ENCODE results near the gene PDE11A. TPM values are rescaled to one million over a fixed set of nuclear protein-coding genes. Genes with fewer than 3 reads are reported as not detected.

Gene PDE11A
- total and polyA plus RNA-seq, 2 of the 13 experiments (the other 11 are each of a cell fraction or from before 2014, with no cell fraction given), result 1.2 to 1.7 TPM

DNA sequence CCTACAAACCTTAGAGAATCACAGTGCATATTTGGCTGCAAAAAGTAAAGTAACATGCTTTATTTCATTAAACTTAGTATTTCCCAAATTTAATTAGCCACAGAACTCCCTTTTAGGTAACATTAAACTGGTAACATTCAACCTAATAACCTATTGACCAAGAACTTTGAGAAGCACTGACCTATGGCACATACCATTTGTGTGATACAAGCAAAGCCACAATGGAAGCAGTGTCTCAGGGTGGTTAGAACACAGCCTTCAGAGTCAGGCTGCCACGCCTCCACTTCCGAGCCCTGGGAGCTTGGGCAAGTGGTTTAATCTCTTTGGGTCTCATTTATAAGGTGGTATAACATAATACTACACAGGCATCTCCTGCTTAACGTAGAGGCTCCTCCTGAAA, 301.4 kb downstream of the PDE11A start (continued):
- TF ChIP-seq HNF4G (IDR thresholded peaks at IDR 0.05; ENCODE audit: borderline replicate concordance, low read depth, low read length) (peak; percentile 44; the same call in 1 of the 2 replicates), HNF4G (CRISPR knock-in tag; IDR thresholded peaks at IDR 0.05; ENCODE audit: borderline replicate concordance, low read depth) (no peak), ELF4 (CRISPR knock-in tag; IDR thresholded peaks at IDR 0.05; ENCODE audit: borderline replicate concordance) (no peak), CEBPB (IDR thresholded peaks at IDR 0.05; ENCODE audit: borderline replicate concordance, low read depth, low read length) (peak; percentile 31; the same call in 1 of the 2 replicates), POGZ (CRISPR knock-in tag; IDR thresholded peaks at IDR 0.05) (no peak), HCFC1 (IDR thresholded peaks at IDR 0.05; ENCODE audit: low read depth, low read length) (no peak), RBFOX2 (IDR thresholded peaks at IDR 0.05; ENCODE audit: low read depth, low read length) (no peak), MED1 (CRISPR knock-in tag; IDR thresholded peaks at IDR 0.05) (0 out of 2 replicates have a peak, but pooled peaks have one; percentile 24), RFX3 (CRISPR knock-in tag; IDR thresholded peaks at IDR 0.05) (no peak), ATF1 (CRISPR knock-in tag; IDR thresholded peaks at IDR 0.05) (no peak), JUND (CRISPR knock-in tag; IDR thresholded peaks at IDR 0.05) (peak; percentile 55; the same call in 1 of the 2 replicates), NR2F2 (IDR thresholded peaks at IDR 0.05; ENCODE audit: borderline replicate concordance, low read depth) (peak; percentile 88), ZNF792 (CRISPR knock-in tag; IDR thresholded peaks at IDR 0.05) (no peak), ZFP41 (CRISPR knock-in tag; IDR thresholded peaks at IDR 0.05; ENCODE audit: borderline replicate concordance) (no peak), ZNF879 (CRISPR knock-in tag; IDR thresholded peaks at IDR 0.05) (no peak), NR2F6 (IDR thresholded peaks at IDR 0.05) (peak; percentile 84), NR2F6 (CRISPR knock-in tag; IDR thresholded peaks at IDR 0.05) (peak; percentile 91), SP5 (CRISPR knock-in tag; IDR thresholded peaks at IDR 0.05; ENCODE audit: borderline replicate concordance, low read depth) (peak; percentile 94), RFX5 (IDR thresholded peaks at IDR 0.05; ENCODE audit: low read depth, low read length) (no peak)
- TF ChIP-seq, protein P1, sequence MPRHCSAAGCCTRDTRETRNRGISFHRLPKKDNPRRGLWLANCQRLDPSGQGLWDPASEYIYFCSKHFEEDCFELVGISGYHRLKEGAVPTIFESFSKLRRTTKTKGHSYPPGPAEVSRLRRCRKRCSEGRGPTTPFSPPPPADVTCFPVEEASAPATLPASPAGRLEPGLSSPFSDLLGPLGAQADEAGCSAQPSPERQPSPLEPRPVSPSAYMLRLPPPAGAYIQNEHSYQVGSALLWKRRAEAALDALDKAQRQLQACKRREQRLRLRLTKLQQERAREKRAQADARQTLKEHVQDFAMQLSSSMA (CRISPR knock-in tag; IDR thresholded peaks at IDR 0.05), result no peak
- TF ChIP-seq, protein P2, sequence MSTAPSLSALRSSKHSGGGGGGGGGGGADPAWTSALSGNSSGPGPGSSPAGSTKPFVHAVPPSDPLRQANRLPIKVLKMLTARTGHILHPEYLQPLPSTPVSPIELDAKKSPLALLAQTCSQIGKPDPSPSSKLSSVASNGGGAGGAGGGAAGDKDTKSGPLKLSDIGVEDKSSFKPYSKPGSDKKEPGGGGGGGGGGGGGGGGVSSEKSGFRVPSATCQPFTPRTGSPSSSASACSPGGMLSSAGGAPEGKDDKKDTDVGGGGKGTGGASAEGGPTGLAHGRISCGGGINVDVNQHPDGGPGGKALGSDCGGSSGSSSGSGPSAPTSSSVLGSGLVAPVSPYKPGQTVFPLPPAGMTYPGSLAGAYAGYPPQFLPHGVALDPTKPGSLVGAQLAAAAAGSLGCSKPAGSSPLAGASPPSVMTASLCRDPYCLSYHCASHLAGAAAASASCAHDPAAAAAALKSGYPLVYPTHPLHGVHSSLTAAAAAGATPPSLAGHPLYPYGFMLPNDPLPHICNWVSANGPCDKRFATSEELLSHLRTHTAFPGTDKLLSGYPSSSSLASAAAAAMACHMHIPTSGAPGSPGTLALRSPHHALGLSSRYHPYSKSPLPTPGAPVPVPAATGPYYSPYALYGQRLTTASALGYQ (CRISPR knock-in tag; IDR thresholded peaks at IDR 0.05), result no peak
- TF ChIP-seq, protein P3, sequence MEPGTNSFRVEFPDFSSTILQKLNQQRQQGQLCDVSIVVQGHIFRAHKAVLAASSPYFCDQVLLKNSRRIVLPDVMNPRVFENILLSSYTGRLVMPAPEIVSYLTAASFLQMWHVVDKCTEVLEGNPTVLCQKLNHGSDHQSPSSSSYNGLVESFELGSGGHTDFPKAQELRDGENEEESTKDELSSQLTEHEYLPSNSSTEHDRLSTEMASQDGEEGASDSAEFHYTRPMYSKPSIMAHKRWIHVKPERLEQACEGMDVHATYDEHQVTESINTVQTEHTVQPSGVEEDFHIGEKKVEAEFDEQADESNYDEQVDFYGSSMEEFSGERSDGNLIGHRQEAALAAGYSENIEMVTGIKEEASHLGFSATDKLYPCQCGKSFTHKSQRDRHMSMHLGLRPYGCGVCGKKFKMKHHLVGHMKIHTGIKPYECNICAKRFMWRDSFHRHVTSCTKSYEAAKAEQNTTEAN (CRISPR knock-in tag; conservative IDR thresholded peaks at IDR 0.05), result no peak
- TF ChIP-seq, protein P4, sequence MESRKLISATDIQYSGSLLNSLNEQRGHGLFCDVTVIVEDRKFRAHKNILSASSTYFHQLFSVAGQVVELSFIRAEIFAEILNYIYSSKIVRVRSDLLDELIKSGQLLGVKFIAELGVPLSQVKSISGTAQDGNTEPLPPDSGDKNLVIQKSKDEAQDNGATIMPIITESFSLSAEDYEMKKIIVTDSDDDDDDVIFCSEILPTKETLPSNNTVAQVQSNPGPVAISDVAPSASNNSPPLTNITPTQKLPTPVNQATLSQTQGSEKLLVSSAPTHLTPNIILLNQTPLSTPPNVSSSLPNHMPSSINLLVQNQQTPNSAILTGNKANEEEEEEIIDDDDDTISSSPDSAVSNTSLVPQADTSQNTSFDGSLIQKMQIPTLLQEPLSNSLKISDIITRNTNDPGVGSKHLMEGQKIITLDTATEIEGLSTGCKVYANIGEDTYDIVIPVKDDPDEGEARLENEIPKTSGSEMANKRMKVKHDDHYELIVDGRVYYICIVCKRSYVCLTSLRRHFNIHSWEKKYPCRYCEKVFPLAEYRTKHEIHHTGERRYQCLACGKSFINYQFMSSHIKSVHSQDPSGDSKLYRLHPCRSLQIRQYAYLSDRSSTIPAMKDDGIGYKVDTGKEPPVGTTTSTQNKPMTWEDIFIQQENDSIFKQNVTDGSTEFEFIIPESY (CRISPR knock-in tag; IDR thresholded peaks at IDR 0.05), result no peak
- TF ChIP-seq, protein P5, sequence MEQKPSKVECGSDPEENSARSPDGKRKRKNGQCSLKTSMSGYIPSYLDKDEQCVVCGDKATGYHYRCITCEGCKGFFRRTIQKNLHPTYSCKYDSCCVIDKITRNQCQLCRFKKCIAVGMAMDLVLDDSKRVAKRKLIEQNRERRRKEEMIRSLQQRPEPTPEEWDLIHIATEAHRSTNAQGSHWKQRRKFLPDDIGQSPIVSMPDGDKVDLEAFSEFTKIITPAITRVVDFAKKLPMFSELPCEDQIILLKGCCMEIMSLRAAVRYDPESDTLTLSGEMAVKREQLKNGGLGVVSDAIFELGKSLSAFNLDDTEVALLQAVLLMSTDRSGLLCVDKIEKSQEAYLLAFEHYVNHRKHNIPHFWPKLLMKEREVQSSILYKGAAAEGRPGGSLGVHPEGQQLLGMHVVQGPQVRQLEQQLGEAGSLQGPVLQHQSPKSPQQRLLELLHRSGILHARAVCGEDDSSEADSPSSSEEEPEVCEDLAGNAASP (CRISPR knock-in tag; IDR thresholded peaks at IDR 0.05; ENCODE audit: borderline replicate concordance), result no peak
- TF ChIP-seq, protein P6, sequence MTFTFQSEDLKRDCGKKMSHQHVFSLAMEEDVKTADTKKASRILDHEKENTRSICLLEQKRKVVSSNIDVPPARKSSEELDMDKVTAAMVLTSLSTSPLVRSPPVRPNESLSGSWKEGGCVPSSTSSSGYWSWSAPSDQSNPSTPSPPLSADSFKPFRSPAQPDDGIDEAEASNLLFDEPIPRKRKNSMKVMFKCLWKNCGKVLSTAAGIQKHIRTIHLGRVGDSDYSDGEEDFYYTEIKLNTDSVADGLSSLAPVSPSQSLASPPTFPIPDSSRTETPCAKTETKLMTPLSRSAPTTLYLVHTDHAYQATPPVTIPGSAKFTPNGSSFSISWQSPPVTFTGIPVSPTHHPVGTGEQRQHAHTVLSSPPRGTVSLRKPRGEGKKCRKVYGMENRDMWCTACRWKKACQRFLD (CRISPR knock-in tag; IDR thresholded peaks at IDR 0.05; ENCODE audit: borderline replicate concordance), result no peak
